Endothelial cell of umbilical vein (primary cell): ENCODE measurements around the gene MAL. TPM values are rescaled to one million over a fixed set of nuclear protein-coding genes. Genes with fewer than 3 reads are reported as not detected.

Experiments
- BruUV-seq: library from RNA; stranded (reverse); fragments of 400-500 nt; replicated peaks from 2 replicates; lab custom pipeline; 2021; lab: Mats Ljungman, UMichigan
- CTCF ChIA-PET: fragments of 300-600, 350-600 bp; sonication (Branson Sonifier 250); formaldehyde crosslinking; loops from one replicate; lab custom pipeline; 2021; ENCODE audit warnings: antibody characterized with exemption, inconsistent platforms; lab: Charles Lee
- POLR2A ChIA-PET: fragments of 300-600, 350-600 bp; sonication (Branson Sonifier 250); formaldehyde crosslinking; loops from one replicate; lab custom pipeline; 2021; ENCODE audit warnings: antibody characterized with exemption, inconsistent platforms; lab: Charles Lee
- DNase-seq: peaks from one replicate; pipeline ENCODE4 v3.0.0-alpha.2; 2011; ENCODE audit warnings: low read depth, low spot score
- FAIRE-seq: peaks from 2 replicates; lab custom pipeline; 2011; peaks lifted over from hg19 to GRCh38; lab: Jason Lieb, UNC
- H2AFZ ChIP-seq: 2 replicates; pipeline ENCODE4 v1.6.0; 2012; ENCODE audit warnings: low read depth, low read length, control low read depth, inconsistent platforms
- H3K27ac ChIP-seq: 2 replicates; pipeline ENCODE4 v1.5.1; 2011; ENCODE audit warnings: low read depth, mild to moderate bottlenecking, control low read depth, low read length, moderate library complexity; ENCODE audit not compliant: insufficient read depth
- H3K27me3 ChIP-seq, 2 experiments: 2 replicates each; pipeline versions ENCODE4 v1.6.0 to v1.6.1; 2011; ENCODE audit warnings: low read length in 2 of 2, mixed read lengths in 1 of 2; ENCODE audit not compliant: control insufficient read depth in 2 of 2, insufficient read depth in 2 of 2
- H3K36me3 ChIP-seq, 2 experiments: 2 replicates in 1 of 2; 3 replicates in 1 of 2; pipeline ENCODE4 v1.5.1; 2011; ENCODE audit warnings: low read length in 2 of 2, mild to moderate bottlenecking in 1 of 2, moderate library complexity in 1 of 2; ENCODE audit not compliant: control insufficient read depth in 2 of 2, insufficient read depth in 2 of 2; ENCODE audit errors: extremely low read depth in 1 of 2
- H3K4me1 ChIP-seq: 3 replicates; pipeline ENCODE4 v1.5.1; 2011; ENCODE audit warnings: mild to moderate bottlenecking, low read length; ENCODE audit not compliant: control insufficient read depth, insufficient read depth; ENCODE audit errors: extremely low read depth
- H3K4me2 ChIP-seq: 2 replicates; pipeline ENCODE4 v1.6.1; 2011; ENCODE audit warnings: low read length, control low read depth, mixed read lengths; ENCODE audit not compliant: insufficient read depth
- H3K4me3 ChIP-seq, 3 experiments: fragments of 200-600 bp in 1 of 3; sonication (generic), shearing (Covaris generic) in 1 of 3; replicated peaks in 1 of 3; 2 replicates each; pipeline ENCODE4 v1.5.1; 2011 to 2016; ENCODE audit warnings: control low read depth in 3 of 3, low read length in 3 of 3, mild to moderate bottlenecking in 2 of 3, inconsistent platforms in 1 of 3, low read depth in 1 of 3, moderate library complexity in 1 of 3; ENCODE audit not compliant: insufficient read depth in 1 of 3
- H3K79me2 ChIP-seq: 2 replicates; pipeline ENCODE4 v1.6.0; 2012; ENCODE audit warnings: low read length, inconsistent platforms; ENCODE audit not compliant: control insufficient read depth, insufficient read depth
- H3K9ac ChIP-seq: replicated peaks from 2 replicates; pipeline ENCODE3; 2011; ENCODE audit warnings: low read length, control low read depth; ENCODE audit not compliant: insufficient read depth; ENCODE audit errors: extremely low read depth
- H3K9me1 ChIP-seq: replicated peaks from 3 replicates; pipeline ENCODE4 v1.6.0; 2011; ENCODE audit warnings: mild to moderate bottlenecking, low read length; ENCODE audit not compliant: control insufficient read depth, insufficient read depth; ENCODE audit errors: extremely low read depth
- H3K9me3 ChIP-seq: replicated peaks from 2 replicates; pipeline ENCODE4 v1.5.1; 2012; ENCODE audit warnings: low read length, inconsistent platforms; ENCODE audit not compliant: control insufficient read depth, insufficient read depth
- H4K20me1 ChIP-seq: replicated peaks from 2 replicates; pipeline ENCODE3; 2011; ENCODE audit warnings: mild to moderate bottlenecking, low read length; ENCODE audit not compliant: control insufficient read depth, insufficient read depth; ENCODE audit errors: extremely low read depth
- EZH2 ChIP-seq: IDR thresholded peaks from 2 replicates; pipeline ENCODE4 v1.6.1; 2012; ENCODE audit warnings: borderline replicate concordance, low read depth, mild to moderate bottlenecking, moderate library complexity, low read length, inconsistent platforms; ENCODE audit not compliant: severe bottlenecking
- FOS ChIP-seq: IDR thresholded peaks from 2 replicates; pipeline ENCODE4 v1.6.1; 2011; ENCODE audit warnings: mild to moderate bottlenecking, low read length, moderate library complexity, borderline replicate concordance; ENCODE audit not compliant: insufficient read depth
- GATA2 ChIP-seq: IDR thresholded peaks from 2 replicates; pipeline ENCODE4 v1.7.0; 2011; ENCODE audit warnings: low read depth, mild to moderate bottlenecking, moderate library complexity, mixed read lengths, low read length; ENCODE audit not compliant: insufficient read length, insufficient read depth
- JUN ChIP-seq: IDR thresholded peaks from 2 replicates; pipeline ENCODE4 v1.6.1; 2011; ENCODE audit warnings: borderline replicate concordance, low read depth; ENCODE audit not compliant: insufficient read length, insufficient read depth
- MYC ChIP-seq: IDR thresholded peaks from one replicate; pipeline ENCODE4 v1.6.1; 2011; ENCODE audit warnings: mild to moderate bottlenecking, low read depth, low read length
- POLR2A ChIP-seq: IDR thresholded peaks from 2 replicates; pipeline ENCODE4 v1.6.1; 2012; ENCODE audit warnings: low read depth, mild to moderate bottlenecking, control low read depth, low read length
- POLR2AphosphoS5 ChIP-seq: IDR thresholded peaks from 2 replicates; pipeline ENCODE4 v1.6.1; 2012; ENCODE audit warnings: low read depth, mild to moderate bottlenecking, control low read depth, low read length, moderate library complexity; ENCODE audit not compliant: insufficient read depth
- dilution Hi-C: fragments of 300-500 bp; cut with MboI; formaldehyde crosslinking; loops from one replicate; pipeline ENCODE4 v1.15.0; 2019; ENCODE audit warnings: low sequenced_read_pairs; ENCODE audit not compliant: extremely low pct_ligation_motif_present
- intact Hi-C: fragments of 100-400 bp; cut with micrococcal nuclease; formaldehyde crosslinking; loops from one replicate; pipeline ENCODE4 v1.10.0; 2022
- polyA plus RNA-seq, 4 experiments: library from polyadenylated mRNA; depleted of rRNA in 3 of 4; stranded (reverse) in 3 of 4; unstranded in 1 of 4; fragments of >200 nt; gene quantifications; 2 replicates each; pipeline versions ENCODE4 v1.2.1 to v1.2.3, GENCODE V29; 2011 to 2012; ENCODE audit warnings: missing spikeins in 1 of 4
- total RNA-seq: library from RNA; stranded (reverse); gene quantifications from 2 replicates; pipeline ENCODE4 v1.2.3, GENCODE V29; 2021
- TF ChIP-seq, protein P1 (sequence below): IDR thresholded peaks from 2 replicates; pipeline ENCODE4 v1.6.1; 2011; ENCODE audit not compliant: insufficient read depth, insufficient read length
- TF ChIP-seq, protein P2 (sequence below), 2 donors: IDR thresholded peaks; 1 replicate in 1 of 2; 2 replicates in 1 of 2; pipeline ENCODE4 v1.5.1; 2011; ENCODE audit warnings: low read length in 2 of 2, mild to moderate bottlenecking in 2 of 2, moderate library complexity in 2 of 2, control low read depth in 1 of 2, inconsistent platforms in 1 of 2, low read depth in 1 of 2; ENCODE audit not compliant: insufficient read depth in 1 of 2; ENCODE audit errors: extremely low read depth in 1 of 2

MAL gene
- total and polyA plus RNA-seq, 2 donors (not counting 3 experiments of a cell fraction or from before 2014, with no cell fraction given): not detected

DNA sequence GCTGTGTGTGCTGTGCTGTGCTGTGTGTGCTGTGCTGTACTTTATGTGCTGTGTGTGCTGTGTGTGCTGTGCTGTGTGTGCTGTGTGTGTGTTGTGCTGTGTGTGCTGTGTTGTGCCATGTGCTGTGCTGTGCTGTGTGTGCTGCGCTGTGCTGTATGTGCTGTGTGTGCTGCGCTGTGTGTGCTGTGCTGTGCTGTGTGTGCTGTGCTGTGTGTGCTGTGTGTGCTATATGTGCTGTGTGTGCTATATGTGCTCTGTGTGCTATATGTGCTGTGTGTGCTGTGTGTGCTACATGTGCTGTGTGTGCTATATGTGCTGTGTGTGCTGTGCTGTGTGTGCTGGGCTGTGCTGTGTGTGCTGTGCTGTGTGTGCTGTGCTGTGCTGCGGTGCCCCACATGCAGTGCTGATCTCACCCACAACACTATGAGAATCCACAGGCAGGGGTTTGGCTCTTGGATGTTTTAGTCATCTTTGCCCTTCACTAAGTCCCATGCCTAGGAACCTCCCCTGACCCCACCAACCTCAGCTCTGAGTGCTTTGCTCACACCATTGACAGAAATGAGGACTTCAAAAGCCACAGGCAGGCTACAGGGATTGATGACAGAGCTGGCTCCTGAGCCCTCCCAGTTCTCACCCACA lies 30.5 kb upstream of the MAL start:
- H4K20me1 ChIP-seq: no peaks in the 10 kb centered on the region
- H3K9me3 ChIP-seq: no peaks in the 10 kb centered on the region
- TF ChIP-seq POLR2A (no peak), FOS (no peak), POLR2AphosphoS5 (no peak), JUN (no peak), EZH2 (no peak), GATA2 (no peak), MYC (no peak)
- TF ChIP-seq, protein P1, sequence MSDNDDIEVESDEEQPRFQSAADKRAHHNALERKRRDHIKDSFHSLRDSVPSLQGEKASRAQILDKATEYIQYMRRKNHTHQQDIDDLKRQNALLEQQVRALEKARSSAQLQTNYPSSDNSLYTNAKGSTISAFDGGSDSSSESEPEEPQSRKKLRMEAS: no peak
- TF ChIP-seq, protein P2, sequence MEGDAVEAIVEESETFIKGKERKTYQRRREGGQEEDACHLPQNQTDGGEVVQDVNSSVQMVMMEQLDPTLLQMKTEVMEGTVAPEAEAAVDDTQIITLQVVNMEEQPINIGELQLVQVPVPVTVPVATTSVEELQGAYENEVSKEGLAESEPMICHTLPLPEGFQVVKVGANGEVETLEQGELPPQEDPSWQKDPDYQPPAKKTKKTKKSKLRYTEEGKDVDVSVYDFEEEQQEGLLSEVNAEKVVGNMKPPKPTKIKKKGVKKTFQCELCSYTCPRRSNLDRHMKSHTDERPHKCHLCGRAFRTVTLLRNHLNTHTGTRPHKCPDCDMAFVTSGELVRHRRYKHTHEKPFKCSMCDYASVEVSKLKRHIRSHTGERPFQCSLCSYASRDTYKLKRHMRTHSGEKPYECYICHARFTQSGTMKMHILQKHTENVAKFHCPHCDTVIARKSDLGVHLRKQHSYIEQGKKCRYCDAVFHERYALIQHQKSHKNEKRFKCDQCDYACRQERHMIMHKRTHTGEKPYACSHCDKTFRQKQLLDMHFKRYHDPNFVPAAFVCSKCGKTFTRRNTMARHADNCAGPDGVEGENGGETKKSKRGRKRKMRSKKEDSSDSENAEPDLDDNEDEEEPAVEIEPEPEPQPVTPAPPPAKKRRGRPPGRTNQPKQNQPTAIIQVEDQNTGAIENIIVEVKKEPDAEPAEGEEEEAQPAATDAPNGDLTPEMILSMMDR (IDR thresholded peaks at IDR 0.05; ENCODE audit: extremely low read depth in 1 of 2, insufficient read depth in 1 of 2, low read depth in 1 of 2, low read length in 2 of 2): no peak
- BruUV-seq: no TSS peak
- H3K9ac ChIP-seq: no peak overlapping the region
- FAIRE-seq (no peak), DNase-seq (no peak)
- CTCF ChIA-PET: interaction anchor here (2.3 kb wide), 1 partner anchor 9 kb away, joined by 16 read pairs; no protein-coding TSS in a partner anchor
- no peak overlapping the region for H2AFZ ChIP-seq
- peaks cover 2 to 3% of the 10 kb centered on the region in 2 experiments for H3K27me3 ChIP-seq
- dilution Hi-C loops: no loop called here
- no peak overlapping the region for H3K4me2 ChIP-seq
- no peak overlapping the region for H3K27ac ChIP-seq
- no peaks in the 10 kb centered on the region for H3K4me1 ChIP-seq
- intact Hi-C loops: no loop called here
- H3K9me1 ChIP-seq: no peaks in the 10 kb centered on the region
- H3K79me2 ChIP-seq: no peaks in the 10 kb centered on the region
- POLR2A ChIA-PET: no interaction called here
- H3K36me3 ChIP-seq: no peaks in the 10 kb centered on the region
- H3K4me3 ChIP-seq: no peak overlapping the region
